K562 (cell line): Measurements from ENCODE around the gene GLP1R.

ENCODE experiments used
- DIDO1 ChIP-seq: fragments of 450-650 bp; IDR thresholded peaks from 2 replicates; pipeline ENCODE4 v1.6.1; 2016; ENCODE audit warnings: low read depth, missing biosample characterization, missing genetic modification characterization
- EZH2 ChIP-seq: IDR thresholded peaks from 2 replicates; pipeline ENCODE4 v1.6.1; 2012; ENCODE audit warnings: low read depth, mild to moderate bottlenecking, inconsistent platforms, low read length, borderline replicate concordance
- MIER1 ChIP-seq: fragments of 450-650 bp; IDR thresholded peaks from 2 replicates; pipeline ENCODE4 v1.6.1; 2016; ENCODE audit warnings: antibody characterized with exemption, mild to moderate bottlenecking, low read depth
- MTA2 ChIP-seq: fragments of 450-650 bp; IDR thresholded peaks from 2 replicates; pipeline ENCODE4 v1.6.1; 2016; ENCODE audit warnings: low read depth
- POLR2A ChIP-seq: fragments of 450-650 bp; conservative IDR thresholded peaks from 2 replicates; pipeline ENCODE4 v1.6.1; 2016
- RBM14 ChIP-seq: fragments of 200-400 bp; formaldehyde crosslinking; IDR thresholded peaks from 2 replicates; pipeline ENCODE4 v1.6.1; 2018; ENCODE audit warnings: low read depth, mild to moderate bottlenecking, low read length, moderate library complexity, borderline replicate concordance; ENCODE audit not compliant: insufficient read depth
- SMAD1 ChIP-seq: fragments of 150-350 bp; IDR thresholded peaks from 2 replicates; pipeline ENCODE4 v1.6.1; 2014; ENCODE audit warnings: low read length, low read depth; ENCODE audit not compliant: partially characterized antibody
- ZBTB8A ChIP-seq: fragments of 450-650 bp; IDR thresholded peaks from 2 replicates; pipeline ENCODE4 v1.6.1; 2018; ENCODE audit warnings: mild to moderate bottlenecking, moderate library complexity; ENCODE audit not compliant: partially characterized antibody
- TF ChIP-seq, protein P1 (sequence below), 2 experiments: fragments of 450-650 bp; IDR thresholded peaks; 2 replicates each; pipeline ENCODE4 v1.6.1; 2016; ENCODE audit warnings: mild to moderate bottlenecking in 2 of 2, borderline replicate concordance in 1 of 2, low read depth in 1 of 2, moderate library complexity in 1 of 2
- TF ChIP-seq, protein P2 (sequence below): fragments of 150-350 bp; IDR thresholded peaks from 2 replicates; pipeline ENCODE4 v1.6.1; 2014; ENCODE audit warnings: low read depth, mild to moderate bottlenecking, low read length, borderline replicate concordance
- TF ChIP-seq, protein P3 (sequence below): IDR thresholded peaks from 2 replicates; pipeline ENCODE4 v1.6.1; 2011; ENCODE audit not compliant: insufficient read length; ENCODE audit errors: extremely low read depth
- TF ChIP-seq, protein P4 (sequence below), 3 experiments: IDR thresholded peaks in 2 of 3; conservative IDR thresholded peaks in 1 of 3; 2 replicates each; pipeline ENCODE4 v1.5.1; 2011 to 2012; ENCODE audit warnings: low read length in 3 of 3, mild to moderate bottlenecking in 3 of 3, control low read depth in 2 of 3, improper control_type of control experiment in 1 of 3, inconsistent platforms in 1 of 3, low read depth in 1 of 3, mixed read lengths in 1 of 3, moderate library complexity in 1 of 3; ENCODE audit not compliant: insufficient read depth in 2 of 3

DNA sequence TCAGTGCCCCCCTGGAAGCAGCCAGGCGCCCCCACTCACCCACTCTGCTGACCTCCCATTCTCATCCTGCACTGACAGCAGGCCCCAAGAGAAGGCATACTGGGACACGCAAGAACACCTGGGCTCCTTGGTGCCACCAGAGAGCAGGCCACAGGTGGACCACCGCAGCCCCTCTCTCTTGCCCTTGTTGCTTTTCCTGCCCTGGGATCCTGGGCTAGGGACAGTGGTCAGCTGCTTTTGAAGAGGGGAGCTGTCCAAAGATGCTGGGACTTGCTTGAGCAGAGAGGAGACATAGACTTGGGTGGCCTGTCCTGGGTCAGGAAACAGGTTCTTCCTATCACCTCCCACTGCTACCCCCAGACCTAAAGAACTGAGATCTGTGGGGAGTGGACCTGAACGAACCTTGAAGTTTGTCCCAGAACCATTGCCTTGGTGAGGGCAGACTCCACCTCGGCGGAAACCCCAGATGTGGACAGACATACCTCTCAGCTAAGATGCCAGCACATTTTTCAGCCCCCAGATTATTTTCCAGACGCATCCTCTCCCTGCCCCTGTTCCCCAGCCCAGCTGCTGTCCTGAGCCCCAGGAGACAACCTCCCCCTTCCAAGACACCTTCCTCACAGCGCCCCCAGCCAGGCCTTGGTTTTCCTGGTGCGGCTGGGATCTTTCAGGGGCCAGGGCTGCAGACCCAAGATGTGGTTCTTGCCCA is 1.1 kb downstream of the GLP1R start:
- TF ChIP-seq, protein P1, sequence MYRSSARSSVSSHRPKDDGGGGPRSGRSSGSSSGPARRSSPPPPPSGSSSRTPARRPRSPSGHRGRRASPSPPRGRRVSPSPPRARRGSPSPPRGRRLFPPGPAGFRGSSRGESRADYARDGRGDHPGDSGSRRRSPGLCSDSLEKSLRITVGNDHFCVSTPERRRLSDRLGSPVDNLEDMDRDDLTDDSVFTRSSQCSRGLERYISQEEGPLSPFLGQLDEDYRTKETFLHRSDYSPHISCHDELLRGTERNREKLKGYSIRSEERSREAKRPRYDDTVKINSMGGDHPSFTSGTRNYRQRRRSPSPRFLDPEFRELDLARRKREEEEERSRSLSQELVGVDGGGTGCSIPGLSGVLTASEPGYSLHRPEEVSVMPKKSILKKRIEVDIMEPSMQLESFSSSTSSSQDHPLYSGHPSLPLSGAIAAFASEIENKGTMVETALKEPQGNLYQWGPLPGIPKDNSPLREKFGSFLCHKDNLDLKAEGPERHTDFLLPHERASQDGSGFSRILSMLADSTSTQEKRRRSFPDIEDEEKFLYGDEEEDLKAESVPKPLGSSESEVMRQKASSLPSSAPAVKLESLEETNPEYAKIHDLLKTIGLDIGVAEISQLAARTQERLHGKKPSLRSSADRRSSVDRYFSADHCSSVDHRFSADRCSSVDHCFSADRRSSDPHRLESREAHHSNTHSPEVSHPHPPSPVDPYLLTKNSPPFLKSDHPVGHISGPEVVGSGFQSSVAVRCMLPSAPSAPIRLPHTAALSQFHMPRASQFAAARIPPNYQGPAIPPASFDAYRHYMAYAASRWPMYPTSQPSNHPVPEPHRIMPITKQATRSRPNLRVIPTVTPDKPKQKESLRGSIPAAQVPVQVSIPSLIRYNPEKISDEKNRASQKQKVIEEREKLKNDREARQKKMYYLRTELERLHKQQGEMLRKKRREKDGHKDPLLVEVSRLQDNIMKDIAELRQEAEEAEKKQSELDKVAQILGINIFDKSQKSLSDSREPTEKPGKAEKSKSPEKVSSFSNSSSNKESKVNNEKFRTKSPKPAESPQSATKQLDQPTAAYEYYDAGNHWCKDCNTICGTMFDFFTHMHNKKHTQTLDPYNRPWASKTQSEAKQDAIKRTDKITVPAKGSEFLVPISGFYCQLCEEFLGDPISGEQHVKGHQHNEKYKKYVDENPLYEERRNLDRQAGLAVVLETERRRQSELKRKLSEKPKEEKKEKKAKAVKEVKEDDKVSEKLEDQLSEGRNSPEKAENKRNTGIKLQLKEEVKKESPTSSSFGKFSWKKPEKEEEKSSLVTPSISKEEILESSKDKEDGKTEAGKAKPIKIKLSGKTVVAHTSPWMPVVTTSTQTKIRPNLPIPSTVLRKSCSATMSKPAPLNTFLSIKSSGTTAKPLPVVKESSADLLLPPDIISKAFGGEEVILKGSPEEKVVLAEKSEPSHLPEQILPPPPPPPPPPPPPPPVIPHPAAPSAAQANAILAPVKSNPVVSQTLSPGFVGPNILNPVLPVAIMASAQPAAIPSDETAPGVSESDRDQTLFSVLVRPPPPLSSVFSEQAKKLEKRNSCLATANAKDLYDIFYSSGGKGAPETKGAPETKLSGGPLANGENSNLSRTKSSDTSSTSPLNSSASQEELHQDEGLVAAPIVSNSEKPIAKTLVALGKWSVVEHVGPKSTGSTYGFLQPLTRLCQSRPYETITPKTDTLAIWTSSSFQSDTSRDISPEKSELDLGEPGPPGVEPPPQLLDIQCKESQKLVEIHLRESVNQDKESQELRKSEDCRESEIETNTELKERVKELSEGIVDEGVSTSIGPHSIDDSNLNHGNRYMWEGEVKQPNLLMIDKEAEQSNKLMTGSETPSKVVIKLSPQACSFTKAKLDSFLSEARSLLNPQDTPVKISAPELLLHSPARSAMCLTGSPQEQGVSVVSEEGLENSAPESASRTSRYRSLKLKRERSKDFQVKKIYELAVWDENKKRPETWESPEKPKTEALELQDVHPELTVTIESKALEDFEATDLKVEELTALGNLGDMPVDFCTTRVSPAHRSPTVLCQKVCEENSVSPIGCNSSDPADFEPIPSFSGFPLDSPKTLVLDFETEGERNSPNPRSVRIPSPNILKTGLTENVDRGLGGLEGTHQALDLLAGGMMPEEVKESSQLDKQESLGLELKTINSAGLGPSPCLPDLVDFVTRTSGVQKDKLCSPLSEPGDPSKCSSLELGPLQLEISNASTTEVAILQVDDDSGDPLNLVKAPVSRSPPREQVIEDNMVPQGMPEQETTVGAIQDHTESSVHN (IDR thresholded peaks at IDR 0.05; ENCODE audit: borderline replicate concordance in 1 of 2, low read depth in 1 of 2) = no peak
- TF ChIP-seq, protein P2, sequence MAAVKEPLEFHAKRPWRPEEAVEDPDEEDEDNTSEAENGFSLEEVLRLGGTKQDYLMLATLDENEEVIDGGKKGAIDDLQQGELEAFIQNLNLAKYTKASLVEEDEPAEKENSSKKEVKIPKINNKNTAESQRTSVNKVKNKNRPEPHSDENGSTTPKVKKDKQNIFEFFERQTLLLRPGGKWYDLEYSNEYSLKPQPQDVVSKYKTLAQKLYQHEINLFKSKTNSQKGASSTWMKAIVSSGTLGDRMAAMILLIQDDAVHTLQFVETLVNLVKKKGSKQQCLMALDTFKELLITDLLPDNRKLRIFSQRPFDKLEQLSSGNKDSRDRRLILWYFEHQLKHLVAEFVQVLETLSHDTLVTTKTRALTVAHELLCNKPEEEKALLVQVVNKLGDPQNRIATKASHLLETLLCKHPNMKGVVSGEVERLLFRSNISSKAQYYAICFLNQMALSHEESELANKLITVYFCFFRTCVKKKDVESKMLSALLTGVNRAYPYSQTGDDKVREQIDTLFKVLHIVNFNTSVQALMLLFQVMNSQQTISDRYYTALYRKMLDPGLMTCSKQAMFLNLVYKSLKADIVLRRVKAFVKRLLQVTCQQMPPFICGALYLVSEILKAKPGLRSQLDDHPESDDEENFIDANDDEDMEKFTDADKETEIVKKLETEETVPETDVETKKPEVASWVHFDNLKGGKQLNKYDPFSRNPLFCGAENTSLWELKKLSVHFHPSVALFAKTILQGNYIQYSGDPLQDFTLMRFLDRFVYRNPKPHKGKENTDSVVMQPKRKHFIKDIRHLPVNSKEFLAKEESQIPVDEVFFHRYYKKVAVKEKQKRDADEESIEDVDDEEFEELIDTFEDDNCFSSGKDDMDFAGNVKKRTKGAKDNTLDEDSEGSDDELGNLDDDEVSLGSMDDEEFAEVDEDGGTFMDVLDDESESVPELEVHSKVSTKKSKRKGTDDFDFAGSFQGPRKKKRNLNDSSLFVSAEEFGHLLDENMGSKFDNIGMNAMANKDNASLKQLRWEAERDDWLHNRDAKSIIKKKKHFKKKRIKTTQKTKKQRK = no peak
- TF ChIP-seq RBM14 (no peak), ZBTB8A (no peak), MTA2 (no peak), EZH2 (no peak), SMAD1 (no peak), POLR2A (no peak), MIER1 (no peak), DIDO1 (tag) (no peak)
- TF ChIP-seq, protein P3, sequence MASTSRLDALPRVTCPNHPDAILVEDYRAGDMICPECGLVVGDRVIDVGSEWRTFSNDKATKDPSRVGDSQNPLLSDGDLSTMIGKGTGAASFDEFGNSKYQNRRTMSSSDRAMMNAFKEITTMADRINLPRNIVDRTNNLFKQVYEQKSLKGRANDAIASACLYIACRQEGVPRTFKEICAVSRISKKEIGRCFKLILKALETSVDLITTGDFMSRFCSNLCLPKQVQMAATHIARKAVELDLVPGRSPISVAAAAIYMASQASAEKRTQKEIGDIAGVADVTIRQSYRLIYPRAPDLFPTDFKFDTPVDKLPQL = no peak
- TF ChIP-seq, protein P4, sequence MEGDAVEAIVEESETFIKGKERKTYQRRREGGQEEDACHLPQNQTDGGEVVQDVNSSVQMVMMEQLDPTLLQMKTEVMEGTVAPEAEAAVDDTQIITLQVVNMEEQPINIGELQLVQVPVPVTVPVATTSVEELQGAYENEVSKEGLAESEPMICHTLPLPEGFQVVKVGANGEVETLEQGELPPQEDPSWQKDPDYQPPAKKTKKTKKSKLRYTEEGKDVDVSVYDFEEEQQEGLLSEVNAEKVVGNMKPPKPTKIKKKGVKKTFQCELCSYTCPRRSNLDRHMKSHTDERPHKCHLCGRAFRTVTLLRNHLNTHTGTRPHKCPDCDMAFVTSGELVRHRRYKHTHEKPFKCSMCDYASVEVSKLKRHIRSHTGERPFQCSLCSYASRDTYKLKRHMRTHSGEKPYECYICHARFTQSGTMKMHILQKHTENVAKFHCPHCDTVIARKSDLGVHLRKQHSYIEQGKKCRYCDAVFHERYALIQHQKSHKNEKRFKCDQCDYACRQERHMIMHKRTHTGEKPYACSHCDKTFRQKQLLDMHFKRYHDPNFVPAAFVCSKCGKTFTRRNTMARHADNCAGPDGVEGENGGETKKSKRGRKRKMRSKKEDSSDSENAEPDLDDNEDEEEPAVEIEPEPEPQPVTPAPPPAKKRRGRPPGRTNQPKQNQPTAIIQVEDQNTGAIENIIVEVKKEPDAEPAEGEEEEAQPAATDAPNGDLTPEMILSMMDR (IDR thresholded peaks at IDR 0.05 in 2 of 3, conservative IDR thresholded peaks at IDR 0.05 in 1 of 3; ENCODE audit: insufficient read depth in 2 of 3, low read depth in 1 of 3, low read length in 3 of 3) = no peak
